ENCODE results near the gene MXRA7.
"Not testable (repeated sequence)": the region's sequence is repeated elsewhere in the genome, so short reads cannot be mapped to it uniquely, and the experiment has no call there.

The MXRA7 gene

DNA sequence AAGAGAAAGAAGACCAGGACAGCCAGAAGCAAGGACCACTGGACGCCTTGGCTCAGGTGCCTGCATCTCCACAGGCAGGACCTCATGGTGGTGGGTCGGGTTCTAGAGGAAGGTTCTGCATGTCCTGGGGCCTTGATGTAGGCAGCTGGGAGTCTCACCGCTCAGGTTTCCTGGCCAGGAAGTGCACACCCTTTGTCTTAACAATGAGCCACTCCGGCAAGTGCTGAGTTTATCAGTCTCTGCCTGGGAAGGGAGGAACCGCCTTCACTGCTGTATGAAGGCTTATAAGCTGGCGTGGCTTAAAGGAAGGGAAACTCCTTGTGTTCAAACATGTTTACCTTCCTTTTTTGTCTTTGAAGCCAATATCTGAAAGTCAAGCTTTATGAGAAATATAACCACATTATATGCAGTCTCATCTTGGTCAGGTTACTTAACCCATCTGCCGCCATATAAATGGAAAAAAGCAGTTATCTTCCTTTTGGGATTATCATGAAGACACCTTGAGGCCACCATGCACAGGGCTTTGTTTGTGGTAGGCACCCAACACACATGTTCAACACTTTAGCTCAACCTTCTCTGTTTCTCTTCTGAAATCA is 67.1 kb downstream of the MXRA7 start, which contains the start of gene ST6GALNAC1:
TSS of gene ST6GALNAC1 (minus strand) at position 205 of the 596 bp plus-strand sequence. CDS start at position 86, 119 bp downstream.
- DNase-seq (ENCODE audit: low spot score), result no peak

- no peak for DNase-seq (ENCODE audit: low spot score)
These were observed 67.8 kb downstream of the MXRA7 start for GRCh38 chr17:76642994-76643393.

DNA sequence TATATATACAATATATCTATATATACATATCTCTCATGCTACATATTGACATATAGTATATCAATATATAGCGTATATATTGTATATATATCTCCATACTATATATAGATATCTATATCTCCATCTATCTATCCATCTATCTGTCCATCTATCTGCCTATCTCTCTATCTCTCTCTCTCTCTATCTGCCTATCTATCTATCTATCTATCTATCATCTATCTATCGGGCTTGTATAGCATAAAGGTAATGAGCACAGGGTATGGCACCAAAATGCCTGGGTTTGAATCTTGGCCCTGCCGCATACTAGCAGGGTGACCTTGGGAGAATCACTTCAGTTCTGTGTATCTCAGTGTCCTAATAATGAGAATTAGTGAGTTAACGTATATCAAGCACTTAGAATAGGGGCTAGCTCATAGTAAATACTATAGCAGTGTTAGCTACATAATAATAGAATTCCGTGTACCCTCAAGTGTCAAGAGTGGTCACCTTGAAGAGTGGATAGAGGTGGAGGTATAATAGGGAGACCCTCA is 68.7 kb downstream of the MXRA7 start:
- no peak for DNase-seq (ENCODE audit: low spot score)

GRCh38 chr17:76641501-76641900 is 69.3 kb downstream of the MXRA7 start:
- no peak for DNase-seq (ENCODE audit: low spot score)

DNA sequence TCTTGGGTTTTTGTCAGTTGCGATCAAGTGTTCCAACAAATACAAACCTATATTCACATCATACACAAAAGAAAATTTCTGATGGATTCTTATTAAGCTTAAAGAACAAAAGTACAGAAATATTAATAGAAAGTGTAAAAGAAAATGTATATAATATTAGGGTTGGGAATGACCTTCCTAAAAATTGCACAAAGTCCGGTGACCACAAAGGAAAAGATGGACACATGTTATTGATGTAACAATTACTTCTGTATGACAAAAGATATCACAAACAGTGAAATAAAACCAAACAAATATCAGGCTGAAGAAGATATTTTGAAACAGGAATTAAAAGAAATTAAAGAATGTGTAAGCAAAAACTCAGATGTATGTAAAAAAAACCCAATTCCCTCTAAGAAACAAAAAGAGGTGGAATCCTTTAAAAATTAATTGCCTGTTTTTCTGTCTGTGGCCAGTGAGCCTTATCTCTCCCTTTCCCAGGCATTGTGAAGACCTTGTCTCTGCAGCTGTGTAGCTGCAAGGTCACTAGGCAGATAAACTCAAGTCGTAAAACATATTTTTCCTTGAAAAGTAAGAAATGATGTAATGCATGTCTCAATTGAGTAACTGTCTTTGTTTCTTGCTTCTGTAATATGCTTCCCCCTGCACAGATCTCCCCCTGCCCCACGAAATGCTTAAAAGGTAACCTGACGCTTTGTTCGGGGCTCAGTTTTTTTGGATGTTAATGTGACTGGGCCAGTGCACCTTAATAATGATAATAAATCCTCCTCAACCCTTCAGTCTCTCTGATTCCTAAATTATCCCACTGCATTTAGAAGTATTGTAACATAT is 70.0 kb downstream of the MXRA7 start:
- DNase-seq (ENCODE audit: low spot score), result no peak

DNA sequence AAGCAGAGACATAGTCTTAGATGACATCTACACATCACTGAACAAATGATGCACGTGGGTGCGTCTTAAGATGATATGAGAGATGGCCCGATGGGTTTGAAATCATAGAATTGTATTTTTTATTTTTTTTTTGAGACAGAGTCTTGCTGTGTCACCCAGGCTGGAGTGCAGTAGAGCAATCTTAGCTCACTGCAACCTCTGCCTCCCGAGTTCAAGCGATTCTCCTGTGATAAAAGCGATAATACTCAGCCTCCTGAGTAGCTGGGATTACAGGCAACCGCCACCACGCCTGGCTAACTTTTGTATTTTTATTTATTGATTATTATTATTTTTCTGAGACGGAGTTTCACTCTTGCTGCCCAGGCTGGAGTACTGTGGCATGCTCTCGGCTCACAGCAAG is 72.5 kb downstream of the MXRA7 start:
- DNase-seq (ENCODE audit: low spot score), result no peak

GRCh38 chr17:76636486-76637206 is 74.1 kb downstream of the MXRA7 start:
- not testable (repeated sequence) for DNase-seq (ENCODE audit: low spot score)

DNA sequence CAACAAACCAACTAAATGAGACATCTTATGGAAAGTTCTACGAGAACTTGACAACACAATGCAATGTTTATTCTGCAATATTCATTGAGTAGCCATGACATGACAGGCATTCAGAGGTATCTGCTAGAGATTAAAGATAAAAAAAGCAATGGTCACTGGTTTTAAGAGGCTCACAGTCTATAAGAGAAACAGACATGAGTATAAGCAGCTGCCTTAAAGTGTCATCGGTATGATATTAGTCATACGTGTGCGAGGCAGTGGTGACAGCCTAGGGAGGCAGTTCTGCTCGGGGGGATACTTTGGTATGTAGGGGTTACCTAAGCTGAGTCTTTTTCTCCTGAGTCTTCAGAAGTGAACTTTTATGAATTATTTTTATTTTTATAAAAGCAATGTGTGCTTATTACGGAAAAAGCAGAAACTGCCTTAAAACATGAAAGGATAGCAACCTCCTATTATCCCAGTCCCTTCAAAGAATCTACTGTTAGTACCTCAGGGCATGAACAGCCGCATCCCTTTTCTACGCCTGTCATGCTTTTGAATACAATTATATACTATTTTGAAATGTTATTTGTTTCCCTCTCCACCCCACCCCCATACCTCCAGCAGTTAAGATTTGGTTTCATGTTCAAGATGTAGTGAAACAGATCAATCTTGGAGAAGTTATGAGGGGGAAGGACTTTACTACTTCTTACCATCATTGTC is 75.0 kb downstream of the MXRA7 start:
- DNase-seq (ENCODE audit: low spot score), result no peak

- DNase-seq (ENCODE audit: low spot score), result no peak
These were observed 75.7 kb downstream of the MXRA7 start for GRCh38 chr17:76635039-76635438.

- DNase-seq (ENCODE audit: low spot score), result no peak
These were observed 77.0 kb downstream of the MXRA7 start for GRCh38 chr17:76633628-76634328.

- no peak for DNase-seq (ENCODE audit: low spot score)
These were observed 78.8 kb downstream of the MXRA7 start for GRCh38 chr17:76631821-76632565.

DNA sequence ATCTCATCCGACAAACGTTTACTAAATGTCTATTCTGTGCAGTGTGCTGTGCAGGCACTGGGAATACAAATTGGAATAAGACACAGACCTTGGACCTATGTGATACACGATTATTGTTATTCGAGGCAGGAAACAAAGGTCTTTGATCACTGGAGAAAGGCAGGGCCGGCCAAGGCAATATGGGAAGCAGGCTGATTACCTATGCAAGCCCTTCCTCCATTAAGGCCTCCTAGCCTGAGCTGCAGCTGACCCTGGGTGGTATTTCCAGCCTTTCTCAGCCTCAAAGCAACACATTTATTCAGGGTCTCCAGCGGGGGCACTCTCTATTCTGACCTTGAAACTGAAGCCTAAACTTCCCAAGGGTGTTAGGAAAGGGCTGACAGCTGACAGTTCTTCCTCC is 80.6 kb downstream of the MXRA7 start:
- DNase-seq (ENCODE audit: low spot score), result no peak

All from AG20443 (cell line).